Breast epithelium (tissue), 3 donors: ENCODE measurements around the gene WAC.

ENCODE experiments used
- POLR2AphosphoS5 ChIP-seq, 3 donors: sonication (generic); formaldehyde crosslinking; IDR thresholded peaks; one replicate each; pipeline ENCODE4 v1.6.1; 2017; ENCODE audit warnings: antibody characterized with exemption in 3 of 3
- TF ChIP-seq, protein P1 (sequence below), 3 donors: fragments of 450-650 bp; IDR thresholded peaks; one replicate each; pipeline ENCODE4 v1.5.1; 2016 to 2017; ENCODE audit warnings: antibody characterized with exemption in 3 of 3, mild to moderate bottlenecking in 3 of 3, moderate library complexity in 3 of 3

DNA sequence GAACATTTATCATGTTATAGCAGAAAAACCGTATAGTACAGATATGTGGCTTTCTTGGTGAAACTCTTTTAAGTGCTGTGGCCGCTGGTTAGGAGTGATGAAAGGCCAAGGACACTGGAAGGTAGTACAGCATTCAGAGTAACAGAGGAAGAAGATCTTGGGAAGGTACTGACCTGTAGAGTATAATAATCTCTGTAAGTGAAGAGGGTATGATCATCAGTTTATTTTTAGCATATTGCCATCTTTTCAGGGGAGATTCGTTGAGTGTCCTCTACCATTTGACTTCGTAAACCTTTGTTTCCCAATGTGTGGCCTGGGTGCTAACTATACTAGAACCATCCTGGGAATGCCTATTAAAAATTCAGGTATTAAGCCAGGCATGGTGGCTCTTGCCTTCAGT, 44.6 kb downstream of the WAC start:
- no peak for TF ChIP-seq POLR2AphosphoS5 (IDR thresholded peaks at IDR 0.05)
- TF ChIP-seq, protein P1, sequence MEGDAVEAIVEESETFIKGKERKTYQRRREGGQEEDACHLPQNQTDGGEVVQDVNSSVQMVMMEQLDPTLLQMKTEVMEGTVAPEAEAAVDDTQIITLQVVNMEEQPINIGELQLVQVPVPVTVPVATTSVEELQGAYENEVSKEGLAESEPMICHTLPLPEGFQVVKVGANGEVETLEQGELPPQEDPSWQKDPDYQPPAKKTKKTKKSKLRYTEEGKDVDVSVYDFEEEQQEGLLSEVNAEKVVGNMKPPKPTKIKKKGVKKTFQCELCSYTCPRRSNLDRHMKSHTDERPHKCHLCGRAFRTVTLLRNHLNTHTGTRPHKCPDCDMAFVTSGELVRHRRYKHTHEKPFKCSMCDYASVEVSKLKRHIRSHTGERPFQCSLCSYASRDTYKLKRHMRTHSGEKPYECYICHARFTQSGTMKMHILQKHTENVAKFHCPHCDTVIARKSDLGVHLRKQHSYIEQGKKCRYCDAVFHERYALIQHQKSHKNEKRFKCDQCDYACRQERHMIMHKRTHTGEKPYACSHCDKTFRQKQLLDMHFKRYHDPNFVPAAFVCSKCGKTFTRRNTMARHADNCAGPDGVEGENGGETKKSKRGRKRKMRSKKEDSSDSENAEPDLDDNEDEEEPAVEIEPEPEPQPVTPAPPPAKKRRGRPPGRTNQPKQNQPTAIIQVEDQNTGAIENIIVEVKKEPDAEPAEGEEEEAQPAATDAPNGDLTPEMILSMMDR (IDR thresholded peaks at IDR 0.05), result no peak
